ENCODE data around the gene KCNC4.

Gene KCNC4

GRCh38 chr1:110258734-110259133, 48.6 kb downstream of the KCNC4 start:
- no peak for DNase-seq

- no peak for DNase-seq
These were observed 49.7 kb downstream of the KCNC4 start for GRCh38 chr1:110259770-110260169.
